OCI-LY1 (cell line): Measurements from ENCODE around the gene ARMH2.
"Not testable (repeated sequence)": the region's sequence is repeated elsewhere in the genome, so short reads cannot be mapped to it uniquely, and the experiment has no call there.

Source experiments
- CTCF ChIP-seq: fragments of 200-600 bp; sonication (generic), shearing (Covaris generic); IDR thresholded peaks from 2 replicates; pipeline ENCODE4 v1.5.1; 2017; ENCODE audit warnings: mild to moderate bottlenecking, antibody characterized with exemption, low read length, moderate library complexity, mixed read lengths
- EZH2 ChIP-seq: fragments of 200-600 bp; sonication (generic), shearing (Covaris generic); IDR thresholded peaks from 2 replicates; pipeline ENCODE4 v1.8.0; 2017; ENCODE audit warnings: borderline replicate concordance, mixed run types, mild to moderate bottlenecking, antibody characterized with exemption, low read length, moderate library complexity, mixed read lengths

- TF ChIP-seq EZH2, CTCF: not testable (repeated sequence)
Observed at GRCh38 chr6:24754378-24754777, 44.3 kb downstream of the ARMH2 start.
